ENCODE data around the gene SUGCT.

The SUGCT gene

DNA sequence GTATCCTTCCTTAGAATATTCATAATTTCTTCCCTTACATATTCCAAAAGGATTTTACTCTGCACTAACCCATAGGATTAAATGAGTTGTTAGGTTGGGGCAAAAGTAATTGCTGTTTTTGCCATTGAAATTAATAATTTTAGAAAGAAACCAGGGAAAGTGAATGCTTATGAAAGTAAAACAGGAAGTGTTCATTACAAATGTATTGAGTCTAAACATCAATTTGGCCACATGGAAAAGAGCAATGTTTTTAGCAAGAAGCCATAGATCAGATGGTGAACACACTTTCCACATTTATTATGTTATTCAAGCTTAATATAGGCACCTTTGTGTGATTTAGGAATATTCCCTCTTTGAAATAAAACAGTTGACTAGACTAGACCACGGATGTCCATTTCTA, 102.9 kb downstream of the SUGCT start:
- Histone ChIP-seq H3K4me2 (ENCODE audit: insufficient read depth, low read length) (no peak overlapping the region), H3K27me3 (ENCODE audit: insufficient read depth, low read length, poor library complexity) (no peaks in the 10 kb centered on the region), H3K9ac (ENCODE audit: low read depth, low read length) (no peak overlapping the region), H2AFZ (ENCODE audit: low read depth, low read length) (no peak overlapping the region), H3K4me1 (ENCODE audit: insufficient read depth, low read length) (peaks cover 11% of the 10 kb centered on the region), H4K20me1 (ENCODE audit: insufficient read depth, low read length) (no peaks in the 10 kb centered on the region), H3K36me3 (ENCODE audit: insufficient read depth, low read length) (no peaks in the 10 kb centered on the region), H3K9me3 (ENCODE audit: insufficient read depth, low read length, severe bottlenecking) (no peaks in the 10 kb centered on the region), H3K4me3 (ENCODE audit: low read depth in 1 of 2, low read length in 2 of 2) (no peak overlapping the region), H3K79me2 (ENCODE audit: insufficient read depth, low read length) (no peaks in the 10 kb centered on the region), H3K27ac (ENCODE audit: low read length) (no peak overlapping the region)
- DNase-seq (no peak), ATAC-seq (ENCODE audit: insufficient read depth, low read depth) (no peak)
- TF ChIP-seq EZH2 (IDR thresholded peaks at IDR 0.05; ENCODE audit: borderline replicate concordance, low read depth, low read length, severe bottlenecking) (no peak), CTCF (IDR thresholded peaks at IDR 0.05; ENCODE audit: borderline replicate concordance, extremely low read depth, low read length, poor library complexity, severe bottlenecking) (no peak)

GRCh38 chr7:40239755-40240303, 105.0 kb downstream of the SUGCT start:
- no peak overlapping the region for H3K4me3 ChIP-seq (ENCODE audit: low read depth in 1 of 2, low read length in 2 of 2)
- no peaks in the 10 kb centered on the region for H3K79me2 ChIP-seq (ENCODE audit: insufficient read depth, low read length)
- ATAC-seq (ENCODE audit: insufficient read depth, low read depth) (no peak), DNase-seq (no peak)
- H3K4me2 ChIP-seq (ENCODE audit: insufficient read depth, low read length): no peak overlapping the region
- no peaks in the 10 kb centered on the region for H3K9me3 ChIP-seq (ENCODE audit: insufficient read depth, low read length, severe bottlenecking)
- no peaks in the 10 kb centered on the region for H4K20me1 ChIP-seq (ENCODE audit: insufficient read depth, low read length)
- H3K9ac ChIP-seq (ENCODE audit: low read depth, low read length): no peak overlapping the region
- H3K36me3 ChIP-seq (ENCODE audit: insufficient read depth, low read length): no peaks in the 10 kb centered on the region
- H3K27ac ChIP-seq (ENCODE audit: low read length): no peak overlapping the region
- no peaks in the 10 kb centered on the region for H3K27me3 ChIP-seq (ENCODE audit: insufficient read depth, low read length, poor library complexity)
- H3K4me1 ChIP-seq (ENCODE audit: insufficient read depth, low read length): no peaks in the 10 kb centered on the region; the same call in 1 of the 2 replicates
- TF ChIP-seq CTCF (IDR thresholded peaks at IDR 0.05; ENCODE audit: borderline replicate concordance, extremely low read depth, low read length, poor library complexity, severe bottlenecking) (no peak), EZH2 (IDR thresholded peaks at IDR 0.05; ENCODE audit: borderline replicate concordance, low read depth, low read length, severe bottlenecking) (no peak)
- no peak overlapping the region for H2AFZ ChIP-seq (ENCODE audit: low read depth, low read length)

- Histone ChIP-seq H3K36me3 (ENCODE audit: insufficient read depth, low read length) (no peaks in the 10 kb centered on the region), H3K9me3 (ENCODE audit: insufficient read depth, low read length, severe bottlenecking) (no peaks in the 10 kb centered on the region), H3K9ac (ENCODE audit: low read depth, low read length) (no peak overlapping the region), H3K4me1 (ENCODE audit: insufficient read depth, low read length) (no peaks in the 10 kb centered on the region), H2AFZ (ENCODE audit: low read depth, low read length) (no peak overlapping the region), H3K4me2 (ENCODE audit: insufficient read depth, low read length) (no peak overlapping the region), H4K20me1 (ENCODE audit: insufficient read depth, low read length) (no peaks in the 10 kb centered on the region), H3K27me3 (ENCODE audit: insufficient read depth, low read length, poor library complexity) (no peaks in the 10 kb centered on the region), H3K4me3 (ENCODE audit: low read depth in 1 of 2, low read length in 2 of 2) (no peak overlapping the region), H3K79me2 (ENCODE audit: insufficient read depth, low read length) (no peaks in the 10 kb centered on the region), H3K27ac (ENCODE audit: low read length) (no peak overlapping the region)
- DNase-seq: no peak
- ATAC-seq (ENCODE audit: insufficient read depth, low read depth): no peak
- no peak for TF ChIP-seq CTCF (IDR thresholded peaks at IDR 0.05; ENCODE audit: borderline replicate concordance, extremely low read depth, low read length, poor library complexity, severe bottlenecking)
- TF ChIP-seq EZH2 (IDR thresholded peaks at IDR 0.05; ENCODE audit: borderline replicate concordance, low read depth, low read length, severe bottlenecking): no peak
Observed at GRCh38 chr7:40243076-40243475, 108.3 kb downstream of the SUGCT start.

DNA sequence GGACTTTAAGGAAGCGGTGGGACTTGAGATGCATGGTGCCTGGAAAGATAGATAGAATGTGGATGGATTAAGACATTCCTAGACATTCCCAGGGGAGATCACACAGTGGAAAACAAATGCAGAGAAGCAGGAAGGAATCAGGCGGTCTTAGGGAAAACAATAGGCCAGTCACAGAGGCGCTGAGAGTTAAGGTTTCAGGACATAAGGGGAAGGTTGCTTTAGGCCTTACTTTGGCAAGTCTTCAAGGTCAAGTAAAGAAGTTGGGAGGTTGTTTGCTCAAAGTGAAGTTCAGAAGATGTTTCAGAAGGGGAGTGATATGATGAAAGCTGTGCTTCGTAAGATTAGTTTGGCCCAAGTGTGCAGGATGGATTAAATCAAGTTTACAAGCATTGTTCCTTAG, 109.4 kb downstream of the SUGCT start:
- H3K36me3 ChIP-seq (ENCODE audit: insufficient read depth, low read length): no peaks in the 10 kb centered on the region
- H3K4me2 ChIP-seq (ENCODE audit: insufficient read depth, low read length): no peak overlapping the region
- no peak for TF ChIP-seq EZH2 (IDR thresholded peaks at IDR 0.05; ENCODE audit: borderline replicate concordance, low read depth, low read length, severe bottlenecking)
- no peak for TF ChIP-seq CTCF (IDR thresholded peaks at IDR 0.05; ENCODE audit: borderline replicate concordance, extremely low read depth, low read length, poor library complexity, severe bottlenecking)
- H3K4me3 ChIP-seq (ENCODE audit: low read depth in 1 of 2, low read length in 2 of 2): no peak overlapping the region
- no peak overlapping the region for H3K27ac ChIP-seq (ENCODE audit: low read length)
- no peaks in the 10 kb centered on the region for H3K4me1 ChIP-seq (ENCODE audit: insufficient read depth, low read length)
- H4K20me1 ChIP-seq (ENCODE audit: insufficient read depth, low read length): no peaks in the 10 kb centered on the region
- no peak overlapping the region for H2AFZ ChIP-seq (ENCODE audit: low read depth, low read length)
- H3K9ac ChIP-seq (ENCODE audit: low read depth, low read length): no peak overlapping the region
- no peaks in the 10 kb centered on the region for H3K27me3 ChIP-seq (ENCODE audit: insufficient read depth, low read length, poor library complexity)
- no peaks in the 10 kb centered on the region for H3K79me2 ChIP-seq (ENCODE audit: insufficient read depth, low read length)
- ATAC-seq (ENCODE audit: insufficient read depth, low read depth): no peak
- DNase-seq: no peak
- no peaks in the 10 kb centered on the region for H3K9me3 ChIP-seq (ENCODE audit: insufficient read depth, low read length, severe bottlenecking)

All from DND-41 (cell line).